Right cardiac atrium (tissue), 5 donors: ENCODE results near the gene RBP5. TPM values are rescaled to one million over a fixed set of nuclear protein-coding genes. Genes with fewer than 3 reads are reported as not detected.

Experiments used
- ATAC-seq, 2 donors: fragments of 200-7000 bp; cut with Tn5 transposase; one replicate each; pipeline versions ENCODE4 v1.8.0 to v1.9.1; 2020; ENCODE audit warnings: moderate library complexity in 2 of 2, mild to moderate bottlenecking in 1 of 2
- DNase-seq, 3 donors: peaks; one replicate each; pipeline ENCODE4 v3.0.0-alpha.2; 2020
- H3K27ac ChIP-seq: one replicate; pipeline ENCODE4 v1.5.1; 2013; ENCODE audit warnings: mild to moderate bottlenecking, low read length, control low read depth, moderate library complexity
- H3K27me3 ChIP-seq: one replicate; pipeline ENCODE4 v1.6.1; 2013; ENCODE audit not compliant: control insufficient read depth, insufficient read depth
- H3K4me1 ChIP-seq: one replicate; pipeline ENCODE4 v1.6.1; 2013; ENCODE audit warnings: low read length; ENCODE audit not compliant: control insufficient read depth, insufficient read depth
- H3K4me3 ChIP-seq: one replicate; pipeline ENCODE4 v1.5.1; 2013; ENCODE audit warnings: low read length, control low read depth
- H3K9me3 ChIP-seq: one replicate; pipeline ENCODE4 v1.6.1; 2013; ENCODE audit warnings: low read length; ENCODE audit not compliant: control insufficient read depth
- WGBS: extraction: QIAGEN DNeasy Blood & Tissue Kit; methylation state at CpG from one replicate; pipeline ENCODE4 v1.1.7; 2013; 5-methylcytosine and 5-hydroxymethylcytosine counted together
- intact Hi-C, 4 donors: fragments of 100-400 bp; cut with DNase I; formaldehyde crosslinking; loops; one replicate each; pipeline versions ENCODE4 v1.11.0 to v1.14.0; 2022 to 2023
- polyA plus RNA-seq: library from polyadenylated mRNA; stranded (reverse); fragments of 200-250 nt; gene quantifications from one replicate; pipeline ENCODE4 v1.2.3, GENCODE V29; 2013
- total RNA-seq, 4 donors: library from RNA; stranded (reverse); fragmentation: NEBNext Ultra II Directional; extraction: Animal tissue kit (Norgen Biotek cat#: 25700); gene quantifications; one replicate each; pipeline ENCODE4 v1.2.1, GENCODE V29; 2021
- donor health status: healthy with polysubstance abuse.
- donor health status: DM: no; HTN: yes; CAD: no.
- donor health status: DM: no; HTN: no; CAD: no.
- donor health status: DM: no; HTN: yes; CAD: no; lungs with severe emphysema.
- donor health status: DM: yes; HTN: yes; CAD: no.

RBP5 gene
- total and polyA plus RNA-seq, 5 donors: 0.47 to 1.7 (median 0.71) TPM; not detected in 1

DNA sequence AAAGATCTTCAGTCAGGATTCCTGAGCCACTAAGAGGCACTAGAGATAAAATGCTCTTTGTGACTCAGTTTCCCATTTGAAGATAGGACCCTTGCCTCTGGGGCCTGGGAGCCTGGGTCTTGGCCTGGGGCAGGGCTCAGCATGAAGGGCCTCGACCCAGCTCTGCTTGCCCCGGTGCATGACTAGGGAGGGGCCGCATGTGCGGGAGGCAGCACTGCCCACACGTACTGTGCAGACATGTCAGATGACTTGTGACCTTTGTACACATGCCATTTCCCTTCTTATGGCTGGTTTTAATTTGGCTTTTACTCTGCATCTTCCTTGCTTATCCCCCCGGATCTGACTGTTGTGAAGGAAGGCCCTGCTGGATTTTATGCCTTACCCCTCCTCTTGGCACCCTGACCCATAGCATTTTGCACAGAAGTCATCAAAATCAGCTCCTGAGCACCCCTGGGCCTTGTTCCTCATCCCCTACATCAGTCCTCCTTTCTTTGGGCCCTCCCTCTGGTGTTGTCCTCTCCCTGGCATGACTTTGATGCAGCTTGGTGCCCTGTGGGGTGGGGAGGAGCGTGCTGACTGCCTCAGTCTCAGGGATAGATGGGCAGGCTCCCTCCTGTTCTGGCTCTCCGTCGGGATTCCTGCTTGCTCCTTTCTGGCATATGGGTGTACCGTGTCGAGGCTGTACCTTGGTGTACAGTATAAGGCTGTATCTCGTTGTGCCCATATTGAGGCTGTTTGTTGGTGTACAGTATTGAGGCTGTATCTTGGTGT lies 5.9 kb upstream of the RBP5 start:
- intact Hi-C loops: no loop called here
- 81% methylated on average over 12 of the region's 12 CpGs for WGBS
- no peaks in the 10 kb centered on the region for H3K9me3 ChIP-seq
- no peaks in the 10 kb centered on the region for H3K4me1 ChIP-seq
- no peak overlapping the region for H3K27ac ChIP-seq
- no peak for DNase-seq
- H3K4me3 ChIP-seq: no peak overlapping the region
- ATAC-seq: no peak
- H3K27me3 ChIP-seq: no peaks in the 10 kb centered on the region

DNA sequence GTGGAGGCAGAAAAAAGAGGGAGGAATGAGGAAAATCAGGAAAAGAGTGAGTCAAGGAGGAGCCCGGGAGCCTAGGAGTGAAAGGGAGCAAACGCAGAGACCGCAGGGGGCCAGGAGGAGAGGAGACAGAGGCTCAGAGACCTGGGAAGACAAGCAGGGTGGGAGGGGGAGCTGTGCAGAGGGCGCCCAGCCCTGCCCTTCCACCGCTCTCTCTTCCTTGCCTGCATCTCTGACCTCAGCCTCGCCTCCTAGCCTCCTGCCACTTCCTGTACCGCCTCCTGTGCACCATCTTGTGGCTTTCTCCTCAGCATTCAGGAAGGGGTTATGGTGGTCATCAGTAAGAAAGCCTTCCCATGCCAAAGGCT lies 2.8 kb upstream of the RBP5 start:
- Histone ChIP-seq H3K27ac (no peak overlapping the region), H3K27me3 (no peaks in the 10 kb centered on the region), H3K4me1 (peaks cover 12% of the 10 kb centered on the region), H3K9me3 (no peaks in the 10 kb centered on the region), H3K4me3 (no peak overlapping the region)
- intact Hi-C loops: no loop called here
- DNase-seq (no peak), ATAC-seq (no peak)
- WGBS: 53% methylated on average over 7 of the region's 7 CpGs

DNA sequence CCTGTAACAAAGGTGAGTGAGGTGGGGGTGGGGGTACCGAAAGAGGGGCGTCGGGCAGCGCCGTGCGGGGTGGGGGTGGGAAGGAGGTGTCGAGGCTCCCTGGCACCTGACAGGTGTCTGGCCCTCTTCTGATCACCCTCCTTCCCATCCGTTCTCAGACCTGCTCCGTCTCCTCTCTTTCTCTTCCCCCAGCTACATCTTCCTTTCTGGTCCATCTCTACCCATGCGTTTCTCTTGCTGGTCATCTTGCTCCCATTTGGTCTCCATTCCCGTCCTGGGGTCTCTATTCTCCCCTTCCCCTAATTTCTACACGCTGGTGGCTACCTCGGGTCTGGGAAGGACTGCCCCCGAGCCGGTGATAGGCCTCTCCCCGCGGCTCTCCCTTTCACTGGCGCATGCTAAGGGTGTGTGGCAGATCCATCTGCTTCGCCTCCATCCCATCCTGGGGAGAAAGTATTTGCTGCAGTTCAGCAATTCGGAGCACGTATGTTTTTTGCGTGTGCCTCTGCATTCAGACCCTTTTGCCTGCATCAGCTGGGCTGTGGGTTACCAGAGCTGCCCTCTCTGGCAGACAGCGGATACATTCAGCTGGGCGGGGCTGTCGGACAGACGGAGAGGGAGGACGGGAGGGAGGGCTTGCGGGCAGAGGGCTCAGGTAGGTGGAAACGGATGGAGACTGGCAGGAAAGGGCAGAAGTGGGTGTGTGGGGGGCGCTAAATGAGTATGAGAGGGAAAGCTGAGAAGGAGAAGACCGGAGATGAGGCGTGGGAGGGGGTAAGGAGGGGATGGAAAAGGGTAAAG lies 2.2 kb upstream of the RBP5 start:
- Histone ChIP-seq H3K27ac (peak overlapping the region; percentile 14), H3K9me3 (no peaks in the 10 kb centered on the region), H3K27me3 (no peaks in the 10 kb centered on the region), H3K4me3 (peak overlapping the region; percentile 83), H3K4me1 (peaks cover 12% of the 10 kb centered on the region)
- 3% methylated on average over 32 of the region's 32 CpGs for WGBS
- intact Hi-C loops: no loop called here
- peak; percentile 49 to 50 for ATAC-seq
- DNase-seq: peak in 2 of 3 donors; percentile 76 to 81

DNA sequence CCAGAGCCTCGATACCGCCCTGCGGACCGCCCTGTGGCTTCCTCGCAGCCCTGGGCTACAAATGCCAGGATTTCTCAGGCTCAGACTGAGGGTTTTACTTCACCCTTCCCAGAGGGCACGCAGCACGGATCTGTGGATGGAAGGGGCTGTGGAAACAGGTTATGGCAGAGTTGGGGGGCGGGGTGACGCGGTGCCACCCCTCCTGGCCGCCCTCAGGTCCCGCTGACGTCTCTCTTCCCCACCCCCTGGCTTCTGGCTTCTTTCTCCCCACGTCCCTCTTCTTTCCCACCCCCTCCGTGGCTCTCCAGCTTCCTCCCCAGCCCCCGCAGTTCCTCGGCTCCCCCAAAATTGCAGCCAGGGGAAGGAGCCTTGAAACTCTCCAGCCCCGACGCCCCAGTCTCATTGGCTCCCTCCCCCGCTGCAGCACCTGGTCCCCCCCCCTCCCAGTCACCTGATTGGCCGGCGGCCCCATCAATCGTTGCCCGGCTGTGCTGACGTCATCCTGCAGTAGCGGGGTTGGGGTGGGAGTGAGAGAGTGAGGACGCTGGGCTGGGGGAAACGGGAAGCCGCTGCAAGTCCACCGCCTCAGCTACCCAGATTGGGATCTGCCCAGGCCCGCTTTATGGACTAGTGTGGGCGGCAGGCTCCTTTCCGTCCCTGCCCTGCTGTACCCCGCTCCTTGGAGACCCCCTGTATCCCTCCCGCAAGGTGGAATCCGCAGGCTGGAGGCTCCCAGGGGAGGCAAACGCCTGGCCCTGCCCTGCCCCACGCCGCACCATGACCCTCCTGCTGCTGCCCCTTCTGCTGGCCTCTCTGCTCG lies 1.4 kb upstream of the RBP5 start, which contains the start of gene CLSTN3:
TSS of gene CLSTN3 (plus strand) at position 500 of the 820 bp plus-strand sequence. CDS start at position 778, 278 bp downstream.
- intact Hi-C loops: no loop called here
- H3K27me3 ChIP-seq: no peaks in the 10 kb centered on the region
- DNase-seq: peak; percentile 88 to 95 (median 90)
- under 1% methylated on average over 40 of the region's 40 CpGs for WGBS
- peak; percentile 82 to 89 for ATAC-seq
- H3K9me3 ChIP-seq: no peaks in the 10 kb centered on the region
- H3K4me3 ChIP-seq: peak within 1 kb of the TSS; percentile 83
- peaks cover 12% of the 10 kb centered on the region for H3K4me1 ChIP-seq
- peak within 1 kb of the TSS; percentile 50 for H3K27ac ChIP-seq

DNA sequence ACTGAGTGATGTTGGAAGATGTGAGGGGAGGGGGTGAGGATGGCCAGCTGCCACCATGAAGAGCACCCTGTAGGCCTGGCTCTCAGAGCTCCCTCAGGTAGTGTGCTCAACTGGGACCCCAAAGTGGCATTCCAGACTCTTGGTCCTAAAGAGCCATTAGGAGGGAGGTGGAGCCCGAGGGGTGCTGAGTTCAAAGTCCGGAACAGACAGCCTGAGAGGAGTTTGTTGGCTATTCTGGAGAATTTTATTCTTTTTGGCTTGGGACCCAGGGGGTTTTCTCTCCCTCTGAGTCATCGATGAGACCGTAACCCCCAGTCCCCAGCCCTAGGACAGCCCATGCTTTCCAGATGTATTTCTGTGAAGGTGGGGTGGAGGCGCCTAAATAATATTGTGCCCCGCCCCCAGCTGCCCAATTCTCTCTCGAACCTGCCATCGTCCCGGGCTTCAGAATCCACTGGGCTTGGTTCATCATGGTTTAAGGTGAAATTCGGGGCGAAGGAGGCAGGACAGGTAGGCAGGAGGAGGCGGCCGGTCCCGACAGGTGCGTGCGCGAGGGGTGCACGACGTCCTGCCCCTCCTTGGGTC lies 690 bp upstream of the RBP5 start:
- Histone ChIP-seq H3K4me3 (peak overlapping the region; percentile 83), H3K27ac (no peak overlapping the region), H3K4me1 (peaks cover 12% of the 10 kb centered on the region), H3K27me3 (no peaks in the 10 kb centered on the region), H3K9me3 (no peaks in the 10 kb centered on the region)
- WGBS: 6% methylated on average over 19 of the region's 19 CpGs
- DNase-seq (peak in 1 of 3 donors; percentile 65), ATAC-seq (peak; percentile 3 to 4)
- intact Hi-C loops: no loop called here

DNA sequence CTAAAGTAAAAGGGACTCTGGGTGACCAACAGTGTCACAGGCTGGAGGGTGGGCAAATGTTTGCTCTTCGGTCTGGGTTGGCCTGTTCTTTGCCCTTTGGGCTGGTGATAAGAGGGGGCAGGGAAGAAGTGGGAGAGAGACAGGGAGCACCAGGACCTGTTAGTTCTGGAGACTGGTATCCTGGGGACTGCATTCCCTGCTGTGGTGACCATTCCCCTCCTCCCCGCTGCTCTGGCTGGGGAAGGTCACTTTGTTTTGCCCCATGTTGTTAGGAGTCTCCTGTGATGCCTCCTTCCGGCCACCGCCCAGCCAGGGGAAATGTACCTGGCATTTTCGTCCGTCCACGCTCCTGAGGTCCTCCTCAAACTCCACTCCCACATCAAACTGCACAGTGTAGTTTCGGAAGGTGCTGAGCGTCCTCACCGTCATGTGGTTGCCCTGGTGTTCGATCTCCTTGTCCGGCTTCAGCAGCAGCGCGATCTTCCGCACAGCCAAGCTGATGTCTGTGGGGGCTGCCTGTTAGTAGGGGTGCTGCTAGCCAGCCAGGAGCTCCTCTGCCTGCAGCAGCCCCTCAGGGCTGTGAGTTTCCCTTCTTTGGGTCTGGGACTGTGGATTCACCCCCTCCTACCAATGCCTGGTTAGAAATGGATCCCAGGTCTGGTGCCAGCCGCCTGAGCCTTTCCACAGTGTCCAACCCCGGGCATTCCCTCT lies 618 bp downstream of the RBP5 start:
- H3K4me1 ChIP-seq: peaks cover 12% of the 10 kb centered on the region
- intact Hi-C loops: no loop called here
- H3K27ac ChIP-seq: no peak overlapping the region
- H3K4me3 ChIP-seq: no peak overlapping the region
- DNase-seq (no peak), ATAC-seq (no peak)
- WGBS: 79% methylated on average over 17 of the region's 17 CpGs
- no peaks in the 10 kb centered on the region for H3K9me3 ChIP-seq
- H3K27me3 ChIP-seq: no peaks in the 10 kb centered on the region

DNA sequence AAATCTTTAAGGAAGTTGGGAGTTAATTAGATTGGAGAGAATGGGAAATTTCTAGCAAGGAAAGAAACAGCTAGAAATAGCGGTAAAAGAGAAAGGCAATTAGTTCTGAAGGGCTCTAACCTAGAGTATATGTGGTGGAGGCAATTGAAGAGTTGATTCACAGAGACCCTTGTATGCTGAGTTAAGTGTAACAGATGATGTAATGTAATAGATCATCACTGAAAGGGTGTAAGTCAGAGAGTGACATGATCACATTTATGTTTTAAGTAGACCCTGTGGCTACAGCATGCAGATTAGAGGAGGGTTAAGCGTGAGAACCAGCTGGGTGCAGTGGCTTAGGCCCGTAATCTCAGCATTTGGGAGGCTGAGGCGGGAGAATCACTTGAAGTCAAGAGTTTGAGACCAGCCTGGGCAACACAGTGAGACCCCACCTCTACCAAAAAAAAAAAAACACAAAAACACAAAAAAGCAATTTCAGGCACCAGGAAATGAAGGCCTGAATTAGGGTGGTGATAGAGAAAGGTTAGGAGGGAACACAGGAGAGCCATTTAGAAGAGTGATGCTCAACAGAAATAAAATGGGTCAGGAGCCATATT lies 3.0 kb downstream of the RBP5 start:
- no peaks in the 10 kb centered on the region for H3K9me3 ChIP-seq
- peaks cover 12% of the 10 kb centered on the region for H3K4me1 ChIP-seq
- WGBS: 89% methylated on average over 4 of the region's 4 CpGs
- intact Hi-C loops: no loop called here
- no peak overlapping the region for H3K27ac ChIP-seq
- H3K4me3 ChIP-seq: no peak overlapping the region
- H3K27me3 ChIP-seq: no peaks in the 10 kb centered on the region
- ATAC-seq (no peak), DNase-seq (no peak)

DNA sequence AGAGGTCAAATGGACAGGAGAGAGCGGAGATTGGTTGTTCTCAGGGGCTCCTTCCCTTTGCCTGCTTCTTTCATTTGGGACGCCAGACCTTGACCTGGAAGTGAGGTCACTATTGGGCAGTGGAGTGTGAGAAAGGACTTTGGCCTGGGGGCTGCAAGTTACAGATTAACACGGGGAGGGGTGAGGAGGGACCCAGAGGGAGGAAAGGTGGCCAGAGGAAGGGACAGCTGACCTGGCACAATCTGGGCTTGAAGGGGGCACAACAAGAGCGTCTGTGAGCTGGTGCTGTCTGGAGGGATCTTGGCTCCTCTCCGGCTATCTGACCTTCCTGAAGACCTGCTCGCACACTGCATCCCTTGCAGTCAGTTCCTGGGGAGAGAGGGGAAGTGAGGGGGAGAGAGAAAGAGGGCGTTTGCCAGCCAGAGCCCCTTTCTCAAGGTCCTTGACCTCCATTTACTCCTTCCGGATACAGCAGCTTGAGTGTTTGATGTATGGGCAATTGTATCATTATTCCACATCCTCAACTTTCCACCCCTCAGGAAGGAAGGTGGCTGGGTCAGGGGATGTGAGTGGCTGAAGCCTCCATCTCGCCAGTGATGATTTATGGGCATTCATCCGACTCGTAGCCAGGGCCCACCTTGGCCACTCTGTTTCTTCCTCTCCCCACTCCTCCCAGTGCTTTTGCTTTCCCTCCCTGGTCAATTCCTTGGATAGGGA lies 4.7 kb downstream of the RBP5 start:
- H3K27ac ChIP-seq: no peak overlapping the region
- intact Hi-C loops: no loop called here
- ATAC-seq: no peak

DNA sequence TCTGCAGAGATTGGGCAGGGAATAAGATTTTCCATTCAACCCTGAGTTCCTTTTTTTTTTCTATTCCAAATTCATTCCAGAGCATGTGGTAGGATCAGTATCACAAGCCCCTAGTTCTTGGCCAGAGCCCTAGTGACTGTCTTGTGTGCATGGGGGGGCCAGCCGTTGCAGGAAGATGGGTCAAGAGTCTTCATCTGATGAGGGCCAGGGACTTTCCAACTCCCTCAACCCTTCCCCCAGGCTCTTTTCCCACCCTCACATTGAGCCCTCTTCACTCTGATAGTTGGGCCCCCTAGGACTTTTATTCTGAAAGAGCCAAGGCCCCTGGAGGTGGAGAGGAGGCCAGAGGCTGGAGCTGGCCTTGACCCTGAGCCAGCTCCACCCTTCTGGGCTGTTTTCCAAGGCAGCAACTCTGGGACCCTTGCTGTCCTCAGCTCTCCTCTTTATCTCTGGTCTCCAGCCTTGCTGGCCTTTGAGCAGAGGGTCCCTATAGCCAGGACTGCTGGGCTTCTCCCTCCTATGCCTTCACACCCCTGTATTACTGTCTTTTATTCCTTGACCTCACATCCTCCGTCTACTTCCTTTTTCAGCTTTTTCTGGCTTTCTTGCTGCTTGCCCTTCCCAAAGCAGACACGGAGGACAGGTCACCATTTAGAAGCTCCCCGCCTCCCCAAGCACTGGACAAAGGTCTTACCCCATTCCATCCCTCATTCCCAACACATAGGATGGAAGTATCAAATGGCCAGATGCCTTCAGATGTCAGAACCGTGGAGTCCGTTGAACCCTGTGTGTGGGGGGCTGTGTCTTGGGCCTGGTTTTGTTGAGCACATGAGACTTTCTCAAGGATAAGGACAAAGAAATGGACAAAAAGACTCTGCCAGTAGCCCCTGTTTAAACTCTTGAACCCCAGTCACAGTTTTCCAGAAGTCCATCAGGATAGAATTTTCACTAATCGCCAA lies 5.6 kb downstream of the RBP5 start:
- intact Hi-C loops: no loop called here

More for the DNA sequence above, 4.7 kb downstream of the RBP5 start:
- Histone ChIP-seq H3K4me1 (peaks cover 9% of the 10 kb centered on the region), H3K27me3 (no peaks in the 10 kb centered on the region), H3K9me3 (no peaks in the 10 kb centered on the region), H3K4me3 (no peak overlapping the region)
- 62% methylated on average over 11 of the region's 11 CpGs for WGBS
- no peak for DNase-seq

More for the DNA sequence above, 5.6 kb downstream of the RBP5 start:
- Histone ChIP-seq H3K4me1 (peaks cover 3% of the 10 kb centered on the region), H3K27me3 (no peaks in the 10 kb centered on the region), H3K9me3 (no peaks in the 10 kb centered on the region), H3K27ac (peak overlapping the region; percentile 19), H3K4me3 (no peak overlapping the region)
- peak; percentile 60 to 82 (median 79) for DNase-seq
- peak; percentile 68 to 69 for ATAC-seq
- 48% methylated on average over 7 of the region's 7 CpGs for WGBS
